ENCODE data around the gene ASAP3. TPM values are rescaled to one million over a fixed set of nuclear protein-coding genes. Genes with fewer than 3 reads are reported as not detected.
A peak's percentile ranks its signal among the peaks of the same experiment; 100 is the strongest.

The ASAP3 gene
- total RNA-seq, 1 donor from 2014 or later, result 3.9 TPM

DNA sequence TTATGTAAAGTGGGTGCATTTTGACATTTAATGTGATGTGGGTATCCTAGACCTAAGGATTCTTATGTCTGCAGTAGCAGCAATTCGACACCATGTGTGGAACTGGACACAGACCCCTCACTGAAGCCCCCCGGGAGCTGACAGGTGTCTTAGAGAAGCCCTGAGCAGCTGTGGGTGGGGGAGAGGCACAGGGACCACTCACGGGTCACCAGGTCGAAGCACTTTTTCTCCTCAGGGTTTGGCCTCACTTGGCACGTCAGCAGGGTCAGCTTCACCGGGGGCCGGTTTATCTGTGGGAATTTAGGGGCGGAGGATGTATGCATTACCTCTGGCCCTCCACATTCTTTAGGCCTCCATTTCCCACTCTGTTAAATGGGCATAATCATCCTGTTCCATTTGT is 45.4 kb downstream of the ASAP3 start:
- Histone ChIP-seq H3K9ac (no peak overlapping the region), H3K4me1 (no peaks in the 10 kb centered on the region), H3F3A (ENCODE audit: low read depth) (no peaks in the 10 kb centered on the region), H3K4me2 (no peak overlapping the region), H4K20me1 (ENCODE audit: low read depth) (no peaks in the 10 kb centered on the region), H3K4me3 (no peak overlapping the region), H3K27me3 (peaks cover 4% of the 10 kb centered on the region), H3K36me3 (no peaks in the 10 kb centered on the region), H2AFZ (replicated peaks) (no peak overlapping the region), H3K9me3 (ENCODE audit: low read depth) (no peaks in the 10 kb centered on the region), H3K27ac (no peak overlapping the region), H3K79me2 (ENCODE audit: low read depth) (no peaks in the 10 kb centered on the region)
- Mint-ChIP-seq H3K27ac (no peak overlapping the region), H3K9me3 (no peaks in the 10 kb centered on the region), H3K36me3 (peaks cover 36% of the 10 kb centered on the region), H3K27me3 (ENCODE audit: insufficient read depth, low read depth) (peaks cover 2% of the 10 kb centered on the region), H3K4me1 (no peaks in the 10 kb centered on the region), H3K4me3 (no peak overlapping the region)
- no peak for TF ChIP-seq EZH2 (IDR thresholded peaks at IDR 0.05)
- no peak for TF ChIP-seq EZH2phosphoT487 (IDR thresholded peaks at IDR 0.05)
- TF ChIP-seq, protein P1, sequence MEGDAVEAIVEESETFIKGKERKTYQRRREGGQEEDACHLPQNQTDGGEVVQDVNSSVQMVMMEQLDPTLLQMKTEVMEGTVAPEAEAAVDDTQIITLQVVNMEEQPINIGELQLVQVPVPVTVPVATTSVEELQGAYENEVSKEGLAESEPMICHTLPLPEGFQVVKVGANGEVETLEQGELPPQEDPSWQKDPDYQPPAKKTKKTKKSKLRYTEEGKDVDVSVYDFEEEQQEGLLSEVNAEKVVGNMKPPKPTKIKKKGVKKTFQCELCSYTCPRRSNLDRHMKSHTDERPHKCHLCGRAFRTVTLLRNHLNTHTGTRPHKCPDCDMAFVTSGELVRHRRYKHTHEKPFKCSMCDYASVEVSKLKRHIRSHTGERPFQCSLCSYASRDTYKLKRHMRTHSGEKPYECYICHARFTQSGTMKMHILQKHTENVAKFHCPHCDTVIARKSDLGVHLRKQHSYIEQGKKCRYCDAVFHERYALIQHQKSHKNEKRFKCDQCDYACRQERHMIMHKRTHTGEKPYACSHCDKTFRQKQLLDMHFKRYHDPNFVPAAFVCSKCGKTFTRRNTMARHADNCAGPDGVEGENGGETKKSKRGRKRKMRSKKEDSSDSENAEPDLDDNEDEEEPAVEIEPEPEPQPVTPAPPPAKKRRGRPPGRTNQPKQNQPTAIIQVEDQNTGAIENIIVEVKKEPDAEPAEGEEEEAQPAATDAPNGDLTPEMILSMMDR (IDR thresholded peaks at IDR 0.05), result no peak
- no peak for DNase-seq (ENCODE audit: low spot score)

DNA sequence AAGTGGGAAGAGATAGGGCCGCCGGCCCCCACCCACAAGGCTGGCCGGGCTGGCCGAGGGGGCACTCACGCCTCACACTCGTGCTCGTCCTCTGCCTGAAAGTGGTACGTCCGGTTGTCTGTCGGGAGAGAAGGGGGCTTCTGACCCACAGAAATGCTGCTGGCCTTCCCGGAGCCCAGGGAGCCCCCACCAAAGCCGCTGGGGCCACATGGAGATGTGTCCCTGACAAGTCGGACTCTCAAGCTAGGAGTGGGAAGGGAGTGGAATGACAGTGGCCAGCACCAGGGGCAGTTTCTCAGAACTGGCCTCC is 46.7 kb downstream of the ASAP3 start:
- no peak overlapping the region for H3K27ac ChIP-seq
- no peak for DNase-seq (ENCODE audit: low spot score)
- H3K4me1 ChIP-seq, result no peaks in the 10 kb centered on the region
- H3K4me3 ChIP-seq, result no peak overlapping the region
- no peaks in the 10 kb centered on the region for H3K79me2 ChIP-seq (ENCODE audit: low read depth)
- no peaks in the 10 kb centered on the region for H3F3A ChIP-seq (ENCODE audit: low read depth)
- no peaks in the 10 kb centered on the region for H3K36me3 ChIP-seq
- H3K9ac ChIP-seq, result no peak overlapping the region
- H2AFZ ChIP-seq (replicated peaks), result no peak overlapping the region
- no peaks in the 10 kb centered on the region for H3K9me3 ChIP-seq (ENCODE audit: low read depth)
- H3K9me3 Mint-ChIP-seq, result no peaks in the 10 kb centered on the region
- peaks cover 48% of the 10 kb centered on the region for H3K36me3 Mint-ChIP-seq
- no peak for TF ChIP-seq EZH2phosphoT487 (IDR thresholded peaks at IDR 0.05)
- TF ChIP-seq EZH2 (IDR thresholded peaks at IDR 0.05), result no peak
- TF ChIP-seq, protein P1 (IDR thresholded peaks at IDR 0.05), result no peak
- no peak overlapping the region for H3K4me3 Mint-ChIP-seq
- H3K4me2 ChIP-seq, result no peak overlapping the region
- no peaks in the 10 kb centered on the region for H3K4me1 Mint-ChIP-seq
- no peaks in the 10 kb centered on the region for H3K27me3 Mint-ChIP-seq (ENCODE audit: insufficient read depth, low read depth)
- no peak overlapping the region for H3K27ac Mint-ChIP-seq
- H4K20me1 ChIP-seq (ENCODE audit: low read depth), result no peaks in the 10 kb centered on the region
- H3K27me3 ChIP-seq, result peaks cover 4% of the 10 kb centered on the region

DNA sequence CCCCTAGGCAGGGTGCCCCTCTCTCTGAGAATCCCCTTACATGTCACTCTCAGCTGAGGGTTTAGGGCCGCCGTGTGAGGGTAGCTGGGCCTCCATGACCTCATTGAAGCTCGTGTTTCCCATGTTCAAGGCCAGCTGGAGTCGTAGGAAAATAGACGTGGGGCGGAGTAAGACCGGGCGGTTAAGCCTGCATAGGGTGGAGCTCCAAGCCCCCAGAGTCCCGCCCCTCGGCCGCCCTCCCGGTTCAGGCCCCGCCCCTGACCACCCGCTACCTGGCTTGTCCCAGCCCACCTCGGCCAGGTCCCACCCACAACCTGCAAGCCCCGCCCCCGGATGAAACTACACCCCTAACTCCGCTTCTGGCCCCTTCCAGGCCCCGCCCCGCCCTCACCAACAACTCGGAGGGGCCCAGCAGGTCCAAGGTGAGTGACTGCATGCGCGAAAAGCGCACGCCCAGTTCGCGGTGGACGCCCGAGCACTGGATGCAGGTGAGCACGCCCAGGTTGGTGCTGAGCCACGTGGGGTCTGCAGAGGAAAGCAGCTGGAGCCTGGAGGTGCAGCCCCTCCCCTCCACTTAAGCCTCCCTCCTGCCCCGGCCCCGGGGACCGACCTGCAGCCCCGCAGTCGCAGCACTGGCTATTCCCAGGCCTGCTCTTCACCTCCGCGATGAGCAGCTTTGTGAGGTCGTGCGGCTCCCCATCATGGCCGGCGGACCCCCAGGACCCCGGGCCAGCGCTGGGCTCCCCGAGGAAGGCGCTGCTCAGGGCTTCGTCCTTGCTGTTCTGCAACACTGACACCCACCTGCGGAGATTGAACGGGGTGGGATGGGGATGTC is 47.2 kb downstream of the ASAP3 start:
- Histone ChIP-seq H3K79me2 (ENCODE audit: low read depth) (no peaks in the 10 kb centered on the region), H2AFZ (replicated peaks) (no peak overlapping the region), H3K4me2 (peak overlapping the region; percentile 38), H4K20me1 (ENCODE audit: low read depth) (no peaks in the 10 kb centered on the region), H3K9ac (no peak overlapping the region), H3F3A (ENCODE audit: low read depth) (no peaks in the 10 kb centered on the region), H3K27me3 (peaks cover 4% of the 10 kb centered on the region), H3K27ac (no peak overlapping the region), H3K36me3 (no peaks in the 10 kb centered on the region), H3K4me1 (no peaks in the 10 kb centered on the region), H3K9me3 (ENCODE audit: low read depth) (no peaks in the 10 kb centered on the region), H3K4me3 (peak overlapping the region; percentile 13)
- Mint-ChIP-seq H3K9me3 (no peaks in the 10 kb centered on the region), H3K36me3 (peaks cover 45% of the 10 kb centered on the region), H3K4me1 (no peaks in the 10 kb centered on the region), H3K4me3 (no peak overlapping the region), H3K27me3 (ENCODE audit: insufficient read depth, low read depth) (no peaks in the 10 kb centered on the region), H3K27ac (no peak overlapping the region)
- TF ChIP-seq EZH2phosphoT487 (IDR thresholded peaks at IDR 0.05), result no peak
- TF ChIP-seq, protein P1 (IDR thresholded peaks at IDR 0.05), result no peak
- no peak for TF ChIP-seq EZH2 (IDR thresholded peaks at IDR 0.05)
- DNase-seq (ENCODE audit: low spot score), result peak; percentile 68

Measured in neural progenitor cell (in vitro differentiated cells).